SK-N-SH treated with all-trans-retinoic acid at 6 μM for 48 hours (cell line): ENCODE data around the gene SPTB.

Experiments
- ATAC-seq: fragments of 200-7000 bp; cut with Tn5 transposase; 3 replicates; pipeline ENCODE4 v1.9.1; 2020; ENCODE audit warnings: mild to moderate bottlenecking, moderate library complexity
- ARNTL ChIP-seq: fragments of 450-650 bp; formaldehyde crosslinking; IDR thresholded peaks from 2 replicates; pipeline ENCODE4 v1.5.0; 2020; ENCODE audit warnings: low read depth, mild to moderate bottlenecking, moderate library complexity, borderline replicate concordance
- BACH2 ChIP-seq: fragments of 250-450 bp; sonication (Bioruptor Pico); IDR thresholded peaks from 2 replicates; pipeline ENCODE4 v1.9.0; 2021; ENCODE audit warnings: mild to moderate bottlenecking, borderline replicate concordance
- CREB5 ChIP-seq: fragments of 250-450 bp; sonication (Bioruptor Pico); IDR thresholded peaks from 2 replicates; pipeline ENCODE4 v1.5.1; 2020; ENCODE audit warnings: low read depth, mild to moderate bottlenecking, moderate library complexity
- CSDC2 ChIP-seq: fragments of 250-450 bp; sonication (Bioruptor Pico); IDR thresholded peaks from 2 replicates; pipeline ENCODE4 v1.5.0; 2020; ENCODE audit warnings: mild to moderate bottlenecking, moderate library complexity
- CSRNP3 ChIP-seq: fragments of 250-450 bp; sonication (Bioruptor Pico); IDR thresholded peaks from 2 replicates; pipeline ENCODE4 v1.5.1; 2021; ENCODE audit warnings: mild to moderate bottlenecking, moderate library complexity
- ESRRG ChIP-seq: fragments of 250-450 bp; sonication (Bioruptor Pico); IDR thresholded peaks from 2 replicates; pipeline ENCODE4 v1.6.1; 2021; ENCODE audit warnings: mild to moderate bottlenecking
- GLIS3 ChIP-seq: fragments of 250-450 bp; sonication (Bioruptor Pico); IDR thresholded peaks from 2 replicates; pipeline ENCODE4 v1.5.0; 2020; ENCODE audit warnings: mild to moderate bottlenecking, moderate library complexity
- ISL1 ChIP-seq: fragments of 250-450 bp; sonication (Bioruptor Pico); IDR thresholded peaks from 2 replicates; pipeline ENCODE4 v2.1.2; 2022; ENCODE audit warnings: mild to moderate bottlenecking, moderate library complexity
- OSR1 ChIP-seq: fragments of 250-450 bp; sonication (Bioruptor Pico); IDR thresholded peaks from 2 replicates; pipeline ENCODE4 v1.8.0; 2022; ENCODE audit warnings: moderate library complexity, mild to moderate bottlenecking, inconsistent platforms
- PATZ1 ChIP-seq: fragments of 250-450 bp; sonication (Bioruptor Pico); IDR thresholded peaks from 2 replicates; pipeline ENCODE4 v1.8.0; 2020; ENCODE audit warnings: mild to moderate bottlenecking, moderate library complexity, borderline replicate concordance
- PPARA ChIP-seq: fragments of 250-450 bp; sonication (Bioruptor Pico); IDR thresholded peaks from 2 replicates; pipeline ENCODE4 v1.5.0; 2020; ENCODE audit warnings: mild to moderate bottlenecking, borderline replicate concordance
- RARB ChIP-seq: fragments of 250-450 bp; sonication (Bioruptor Pico); IDR thresholded peaks from 2 replicates; pipeline ENCODE4 v1.8.0; 2021; ENCODE audit warnings: mild to moderate bottlenecking, moderate library complexity
- SNAI2 ChIP-seq: fragments of 250-450 bp; sonication (Bioruptor Pico); IDR thresholded peaks from 2 replicates; pipeline ENCODE4 v1.5.0; 2020; ENCODE audit warnings: mild to moderate bottlenecking, moderate library complexity
- TCF4 ChIP-seq: fragments of 250-450 bp; sonication (Bioruptor Pico); IDR thresholded peaks from 2 replicates; pipeline ENCODE4 v1.8.0; 2021; ENCODE audit warnings: mild to moderate bottlenecking, moderate library complexity, borderline replicate concordance
- TOX ChIP-seq: fragments of 250-450 bp; sonication (Bioruptor Pico); IDR thresholded peaks from 2 replicates; pipeline ENCODE4 v1.8.0; 2021; ENCODE audit warnings: mild to moderate bottlenecking, moderate library complexity, borderline replicate concordance
- ZC3H10 ChIP-seq: fragments of 250-450 bp; sonication (Bioruptor Pico); IDR thresholded peaks from 2 replicates; pipeline ENCODE4 v1.5.1; 2021; ENCODE audit warnings: mild to moderate bottlenecking, moderate library complexity
- ZFP3 ChIP-seq: fragments of 250-450 bp; sonication (Bioruptor Pico); IDR thresholded peaks from 2 replicates; pipeline ENCODE4 v1.5.0; 2020; ENCODE audit warnings: mild to moderate bottlenecking, moderate library complexity
- ZFP30 ChIP-seq: fragments of 450-650 bp; formaldehyde crosslinking; IDR thresholded peaks from 2 replicates; pipeline ENCODE4 v1.5.0; 2022; ENCODE audit warnings: mild to moderate bottlenecking, moderate library complexity
- ZNF565 ChIP-seq: fragments of 450-650 bp; formaldehyde crosslinking; conservative IDR thresholded peaks from 2 replicates; pipeline ENCODE4 v1.5.0; 2020; ENCODE audit warnings: low read depth, mild to moderate bottlenecking, moderate library complexity
- ZNF8 ChIP-seq: fragments of 450-650 bp; formaldehyde crosslinking; IDR thresholded peaks from 2 replicates; pipeline ENCODE4 v1.5.0; 2020; ENCODE audit warnings: mild to moderate bottlenecking, moderate library complexity
- TF ChIP-seq, protein P1 (sequence below): fragments of 250-450 bp; sonication (Bioruptor Pico); IDR thresholded peaks from 2 replicates; pipeline ENCODE4 v1.8.0; 2021; ENCODE audit warnings: low read depth, mild to moderate bottlenecking, moderate library complexity, borderline replicate concordance

Gene SPTB

GRCh38 chr14:64826333-64826732 is 53.4 kb downstream of the SPTB start (continued):
- TF ChIP-seq ARNTL: no peak
- TF ChIP-seq RARB (CRISPR knock-in tag): no peak
- no peak for TF ChIP-seq ISL1 (CRISPR knock-in tag)
- no peak for TF ChIP-seq PPARA (CRISPR knock-in tag)

DNA sequence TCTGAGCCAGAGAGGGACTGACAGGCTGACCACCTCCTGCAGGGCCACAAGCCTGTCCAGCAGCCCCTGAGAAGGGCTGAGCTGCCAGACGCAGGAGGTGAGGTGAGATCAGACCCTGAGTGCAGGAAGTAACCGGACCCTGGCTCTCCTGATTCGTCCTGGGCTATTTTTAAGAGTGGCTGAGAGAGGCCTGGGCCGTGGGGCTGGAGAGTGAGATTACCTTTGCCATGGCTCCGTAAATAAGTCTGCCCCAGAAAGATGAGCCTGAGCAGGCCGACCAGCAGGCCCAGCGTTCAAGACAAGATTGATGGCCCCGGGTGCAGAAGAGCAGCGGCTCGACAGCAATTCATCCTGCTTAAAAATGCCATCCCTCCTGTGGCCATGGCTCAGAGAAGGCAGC is 54.2 kb downstream of the SPTB start:
- TF ChIP-seq OSR1: no peak
- no peak for TF ChIP-seq CSDC2
- TF ChIP-seq PPARA (CRISPR knock-in tag): no peak
- TF ChIP-seq TOX (CRISPR knock-in tag): no peak
- TF ChIP-seq ZNF8 (CRISPR knock-in tag): no peak
- no peak for TF ChIP-seq RARB (CRISPR knock-in tag)
- no peak for TF ChIP-seq ZFP3
- TF ChIP-seq ZFP30 (CRISPR knock-in tag): no peak
- no peak for TF ChIP-seq CREB5 (CRISPR knock-in tag)
- no peak for TF ChIP-seq ZC3H10
- TF ChIP-seq, protein P1, sequence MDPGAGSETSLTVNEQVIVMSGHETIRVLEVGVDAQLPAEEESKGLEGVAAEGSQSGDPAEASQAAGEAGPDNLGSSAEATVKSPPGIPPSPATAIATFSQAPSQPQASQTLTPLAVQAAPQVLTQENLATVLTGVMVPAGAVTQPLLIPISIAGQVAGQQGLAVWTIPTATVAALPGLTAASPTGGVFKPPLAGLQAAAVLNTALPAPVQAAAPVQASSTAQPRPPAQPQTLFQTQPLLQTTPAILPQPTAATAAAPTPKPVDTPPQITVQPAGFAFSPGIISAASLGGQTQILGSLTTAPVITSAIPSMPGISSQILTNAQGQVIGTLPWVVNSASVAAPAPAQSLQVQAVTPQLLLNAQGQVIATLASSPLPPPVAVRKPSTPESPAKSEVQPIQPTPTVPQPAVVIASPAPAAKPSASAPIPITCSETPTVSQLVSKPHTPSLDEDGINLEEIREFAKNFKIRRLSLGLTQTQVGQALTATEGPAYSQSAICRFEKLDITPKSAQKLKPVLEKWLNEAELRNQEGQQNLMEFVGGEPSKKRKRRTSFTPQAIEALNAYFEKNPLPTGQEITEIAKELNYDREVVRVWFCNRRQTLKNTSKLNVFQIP (CRISPR knock-in tag): no peak
- no peak for ATAC-seq

DNA sequence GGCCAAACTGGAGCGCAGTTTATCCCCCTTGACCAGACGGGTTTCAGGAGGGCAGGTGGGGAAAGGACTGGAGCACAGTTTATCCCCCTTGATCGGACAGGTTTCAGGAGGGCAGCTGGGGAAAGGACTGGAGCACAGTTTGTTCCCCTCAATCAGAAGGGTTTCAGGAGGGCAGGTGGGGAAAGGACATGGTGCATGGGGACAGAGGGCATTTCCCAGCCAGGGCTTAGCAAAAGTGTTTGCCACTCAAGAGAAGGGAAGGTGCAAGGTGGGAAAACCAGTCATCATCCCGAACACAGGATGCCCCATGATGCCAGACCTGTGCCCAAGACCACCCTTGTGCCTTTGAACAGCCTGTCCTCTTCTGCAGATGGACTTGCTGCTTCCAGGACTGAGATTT is 54.7 kb downstream of the SPTB start:
- TF ChIP-seq PPARA (CRISPR knock-in tag) (no peak), PATZ1 (CRISPR knock-in tag) (no peak), ZFP3 (no peak), ZNF8 (CRISPR knock-in tag) (no peak)
- no peak for ATAC-seq

- no peak for ATAC-seq
- TF ChIP-seq TOX (CRISPR knock-in tag): no peak
- TF ChIP-seq ZC3H10: no peak
- TF ChIP-seq OSR1: no peak
- no peak for TF ChIP-seq TCF4 (CRISPR knock-in tag)
- no peak for TF ChIP-seq RARB (CRISPR knock-in tag)
- no peak for TF ChIP-seq ZNF565 (CRISPR knock-in tag)
- TF ChIP-seq ZFP30 (CRISPR knock-in tag): no peak
- no peak for TF ChIP-seq PPARA (CRISPR knock-in tag)
- TF ChIP-seq, protein P1 (CRISPR knock-in tag): no peak
- no peak for TF ChIP-seq CSRNP3 (CRISPR knock-in tag)
- no peak for TF ChIP-seq GLIS3
- TF ChIP-seq PATZ1 (CRISPR knock-in tag): no peak
- no peak for TF ChIP-seq ARNTL
- no peak for TF ChIP-seq ESRRG
- TF ChIP-seq BACH2 (CRISPR knock-in tag): no peak
- TF ChIP-seq SNAI2 (CRISPR knock-in tag): no peak
- TF ChIP-seq ZFP3: no peak
- no peak for TF ChIP-seq CSDC2
Measured at GRCh38 chr14:64824471-64824870, 55.2 kb downstream of the SPTB start.
